Effector memory CD8-positive, alpha-beta T cell (primary cell): ENCODE measurements around the gene SOX5.
"Not testable (repeated sequence)": the region's sequence is repeated elsewhere in the genome, so short reads cannot be mapped to it uniquely, and the experiment has no call there.

Source experiments
- ATAC-seq: fragments of 150-1000 bp; cut with Tn5 transposase; replicated peaks from 2 replicates; pipeline ENCODE4 v1.10.0; 2021; ENCODE audit warnings: mild to moderate bottlenecking, moderate library complexity
- DNase-seq, 3 experiments: peaks; one replicate each; pipeline ENCODE4 v3.0.0; 2021
- H3K27ac Mint-ChIP-seq, 2 donors: one replicate each; pipeline ENCODE4 v1.8.0; 2022; ENCODE audit warnings: mild to moderate bottlenecking in 2 of 2, mixed read lengths in 2 of 2, moderate library complexity in 2 of 2
- H3K27me3 Mint-ChIP-seq, 2 donors: one replicate each; pipeline ENCODE4 v1.8.0; 2022; ENCODE audit warnings: mixed read lengths in 2 of 2
- H3K36me3 Mint-ChIP-seq: one replicate; pipeline ENCODE4 v1.8.0; 2022; ENCODE audit warnings: mild to moderate bottlenecking, moderate library complexity, mixed read lengths; ENCODE audit not compliant: insufficient read depth
- H3K4me1 Mint-ChIP-seq, 2 donors: one replicate each; pipeline ENCODE4 v1.8.0; 2022; ENCODE audit warnings: low read depth in 2 of 2, mixed read lengths in 2 of 2
- H3K4me3 Mint-ChIP-seq, 2 donors: one replicate each; pipeline ENCODE4 v1.8.0; 2022; ENCODE audit warnings: mild to moderate bottlenecking in 2 of 2, mixed read lengths in 2 of 2, moderate library complexity in 2 of 2
- H3K9me3 Mint-ChIP-seq, 2 donors: one replicate each; pipeline ENCODE4 v1.8.0; 2022; ENCODE audit warnings: mixed read lengths in 2 of 2

SOX5 gene

DNA sequence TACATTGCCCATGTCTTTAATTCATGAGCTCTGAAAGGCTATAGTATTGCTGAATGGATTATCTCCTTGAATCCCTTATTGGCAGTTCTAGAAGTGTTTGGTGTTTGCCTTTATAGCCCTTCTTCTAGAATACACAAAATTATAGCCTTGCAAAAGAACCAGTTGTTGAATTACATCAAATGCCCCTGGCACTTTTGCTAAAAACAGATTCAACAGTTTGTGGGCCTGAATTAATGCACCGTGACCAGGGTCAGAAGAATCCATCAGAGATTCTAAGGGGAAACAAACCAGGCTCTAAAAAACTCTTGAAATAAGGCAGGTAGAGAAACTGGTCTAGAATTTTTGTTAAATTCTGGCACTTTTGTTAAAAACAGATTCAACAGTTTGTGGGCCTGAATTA lies 197.8 kb downstream of the SOX5 start:
- H3K4me1 Mint-ChIP-seq, result no peaks in the 10 kb centered on the region
- peaks cover 11 to 17% of the 10 kb centered on the region in 2 donors for H3K9me3 Mint-ChIP-seq
- no peaks in the 10 kb centered on the region for H3K27me3 Mint-ChIP-seq
- H3K4me3 Mint-ChIP-seq, result no peak overlapping the region
- H3K36me3 Mint-ChIP-seq, result no peaks in the 10 kb centered on the region
- no peak for ATAC-seq
- DNase-seq, result no peak
- no peak overlapping the region for H3K27ac Mint-ChIP-seq

DNA sequence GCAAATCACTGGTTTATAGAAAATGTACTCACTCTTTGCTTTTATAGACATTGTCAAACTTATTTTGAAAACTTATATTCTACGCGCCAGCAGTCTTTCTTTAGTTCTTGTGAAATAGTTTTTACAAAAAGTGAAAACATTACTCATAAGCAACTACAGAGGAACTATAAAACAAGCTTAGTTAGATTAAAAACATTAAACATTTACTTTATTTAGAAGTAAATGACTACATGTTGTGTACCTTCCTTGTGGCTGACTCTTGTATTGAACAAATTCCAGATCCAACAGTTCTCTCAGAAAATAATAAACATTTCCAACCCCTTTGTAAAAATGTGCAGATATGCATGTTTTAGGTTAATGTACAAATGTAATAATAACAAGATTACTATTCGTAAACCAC lies 198.5 kb downstream of the SOX5 start:
- Mint-ChIP-seq H3K9me3 (peaks cover 15 to 17% of the 10 kb centered on the region in 2 donors), H3K4me3 (no peak overlapping the region), H3K27me3 (no peaks in the 10 kb centered on the region), H3K27ac (no peak overlapping the region), H3K4me1 (no peaks in the 10 kb centered on the region), H3K36me3 (no peaks in the 10 kb centered on the region)
- no peak for ATAC-seq
- DNase-seq, result no peak

DNA sequence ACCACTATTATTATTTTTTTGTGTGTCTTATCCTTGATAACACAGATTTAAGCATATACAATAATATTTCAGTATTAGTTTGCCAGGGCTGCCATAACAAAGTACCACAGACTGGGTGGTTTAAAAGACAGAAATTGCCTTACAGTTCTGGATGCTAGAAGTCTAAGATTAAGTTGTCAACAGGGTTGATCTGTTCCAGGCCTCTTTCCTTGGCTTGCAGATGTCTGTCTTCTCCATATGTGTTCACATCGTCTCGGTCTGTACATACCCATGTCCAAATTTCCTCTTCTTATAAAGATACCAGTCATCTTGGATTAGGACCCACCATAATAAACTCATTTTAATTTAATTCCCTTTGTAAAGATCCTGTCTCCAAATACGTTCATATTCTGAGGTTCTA lies 204.8 kb downstream of the SOX5 start:
- Mint-ChIP-seq H3K4me3 (no peak overlapping the region), H3K9me3 (peaks cover 12 to 32% of the 10 kb centered on the region in 2 donors), H3K27me3 (no peaks in the 10 kb centered on the region), H3K36me3 (no peaks in the 10 kb centered on the region), H3K27ac (no peak overlapping the region), H3K4me1 (no peaks in the 10 kb centered on the region)
- no peak for ATAC-seq
- no peak for DNase-seq

DNA sequence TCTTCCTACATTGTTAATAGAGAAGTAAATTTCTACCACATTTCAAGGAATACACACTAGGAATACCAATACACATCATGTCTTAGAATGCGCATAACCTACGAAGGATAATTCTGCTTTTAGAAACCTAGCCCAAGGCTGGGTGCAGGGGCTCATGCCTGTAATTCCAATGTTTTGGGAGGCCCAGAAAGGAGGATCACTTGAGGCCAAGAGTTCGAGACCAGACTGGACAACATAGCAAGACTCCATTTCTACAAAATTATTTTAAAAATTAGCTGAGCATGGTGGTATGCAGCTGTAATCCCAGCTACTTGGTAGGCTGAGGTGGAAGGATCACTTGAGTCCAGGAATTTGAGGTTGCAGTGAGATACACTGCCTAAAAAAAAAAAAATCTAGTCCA lies 206.9 kb downstream of the SOX5 start:
- H3K27me3 Mint-ChIP-seq, result no peaks in the 10 kb centered on the region
- no peaks in the 10 kb centered on the region for H3K36me3 Mint-ChIP-seq

DNA sequence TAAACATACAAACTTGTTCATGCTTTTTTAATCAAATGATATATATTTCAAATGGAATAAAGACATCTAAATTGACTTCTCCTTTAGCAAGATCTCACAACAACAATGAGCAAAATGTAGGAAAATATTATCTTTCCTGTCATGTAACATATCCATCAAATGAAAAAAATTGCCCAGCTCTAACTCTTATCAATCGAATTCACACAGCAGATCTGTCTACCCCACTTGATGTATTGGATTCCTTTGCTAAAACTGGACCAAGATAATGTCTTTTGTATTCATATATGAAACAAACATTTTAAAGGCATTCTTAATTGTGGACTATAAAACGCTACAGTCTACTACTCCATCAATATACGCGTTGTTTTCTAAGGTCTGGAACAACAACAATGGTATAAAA lies 218.0 kb downstream of the SOX5 start:
- ATAC-seq, result no peak
- H3K36me3 Mint-ChIP-seq, result no peaks in the 10 kb centered on the region
- no peak overlapping the region for H3K27ac Mint-ChIP-seq

More for the DNA sequence above, 206.9 kb downstream of the SOX5 start:
- ATAC-seq (no peak), DNase-seq (no peak)
- Mint-ChIP-seq H3K27ac (no peak overlapping the region), H3K4me1 (no peaks in the 10 kb centered on the region), H3K9me3 (peaks cover 15 to 43% of the 10 kb centered on the region in 2 donors), H3K4me3 (no peak overlapping the region)

DNA sequence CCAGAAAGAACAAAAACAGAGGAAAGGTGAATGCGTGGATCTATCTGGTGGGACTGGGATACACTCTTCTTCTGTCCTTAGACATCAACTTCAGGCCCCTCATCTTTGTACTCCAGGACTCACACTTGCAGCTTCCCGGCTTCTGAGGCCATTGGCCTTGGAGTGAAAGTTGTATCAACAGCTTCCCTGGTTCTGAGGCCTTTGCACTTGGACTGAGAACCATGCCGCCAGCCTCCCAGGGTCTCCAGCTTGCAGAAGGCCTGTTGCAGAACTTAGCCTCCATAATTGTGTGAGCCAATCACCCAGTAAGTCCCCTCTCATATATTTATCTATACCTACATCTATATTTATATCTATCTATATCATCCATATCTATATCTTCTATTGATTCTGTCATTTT lies 218.4 kb downstream of the SOX5 start:
- Mint-ChIP-seq H3K36me3 (no peaks in the 10 kb centered on the region), H3K4me1 (no peaks in the 10 kb centered on the region), H3K9me3 (peaks cover 5 to 14% of the 10 kb centered on the region in 2 donors), H3K27me3 (no peaks in the 10 kb centered on the region), H3K4me3 (no peak overlapping the region), H3K27ac (no peak overlapping the region)
- ATAC-seq (no peak), DNase-seq (no peak)

More for the DNA sequence above, 218.0 kb downstream of the SOX5 start:
- DNase-seq, result no peak
- Mint-ChIP-seq H3K4me1 (no peaks in the 10 kb centered on the region), H3K9me3 (peaks cover 5 to 14% of the 10 kb centered on the region in 2 donors), H3K27me3 (no peaks in the 10 kb centered on the region), H3K4me3 (no peak overlapping the region)

DNA sequence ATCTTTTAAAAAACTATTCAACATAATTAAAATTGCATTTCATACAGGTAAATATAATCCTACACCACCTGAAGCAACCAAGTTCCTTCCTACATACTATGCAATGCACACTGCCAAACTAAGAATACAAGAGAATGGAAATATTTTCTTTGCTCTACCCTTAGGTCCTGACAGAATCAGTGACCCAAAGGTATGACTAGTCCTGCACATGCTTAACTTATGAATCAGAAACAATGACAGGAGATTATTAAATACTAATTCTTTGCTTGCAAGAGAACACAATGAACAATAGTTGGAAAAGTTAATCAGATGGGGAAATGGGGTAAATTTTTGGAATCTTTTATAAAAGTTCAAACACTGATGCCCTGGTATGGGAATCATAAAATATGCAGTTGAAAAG lies 220.1 kb downstream of the SOX5 start:
- H3K4me1 Mint-ChIP-seq, result no peaks in the 10 kb centered on the region
- H3K27ac Mint-ChIP-seq, result no peak overlapping the region
- ATAC-seq (no peak), DNase-seq (no peak)
- H3K36me3 Mint-ChIP-seq, result no peaks in the 10 kb centered on the region
- no peak overlapping the region for H3K4me3 Mint-ChIP-seq
- H3K9me3 Mint-ChIP-seq, result peaks cover 8 to 10% of the 10 kb centered on the region in 2 donors
- no peaks in the 10 kb centered on the region for H3K27me3 Mint-ChIP-seq

DNA sequence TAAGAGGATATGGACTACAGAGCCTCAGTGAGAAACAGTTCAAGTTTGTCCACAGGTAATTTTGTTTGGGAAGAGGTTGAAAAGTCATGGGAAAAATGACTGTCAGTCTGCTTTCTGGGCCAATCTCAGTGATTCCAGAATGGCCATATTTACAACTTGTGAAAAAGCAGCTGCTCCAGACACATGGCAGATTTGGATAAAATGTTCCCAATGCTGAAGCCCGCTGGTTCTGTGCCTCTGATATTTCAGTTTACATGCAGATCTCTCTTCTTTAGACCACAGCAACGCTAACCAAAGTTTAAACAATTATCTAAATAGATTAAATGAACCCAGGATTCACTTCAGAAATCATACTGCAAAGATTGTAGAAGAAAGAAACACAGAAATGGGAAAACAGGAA lies 222.8 kb downstream of the SOX5 start:
- no peaks in the 10 kb centered on the region for H3K27me3 Mint-ChIP-seq
- H3K36me3 Mint-ChIP-seq, result no peaks in the 10 kb centered on the region
- no peak for DNase-seq
- no peak overlapping the region for H3K27ac Mint-ChIP-seq
- peaks cover 7 to 12% of the 10 kb centered on the region in 2 donors for H3K9me3 Mint-ChIP-seq
- no peak for ATAC-seq
- H3K4me3 Mint-ChIP-seq, result no peak overlapping the region
- H3K4me1 Mint-ChIP-seq, result no peaks in the 10 kb centered on the region

DNA sequence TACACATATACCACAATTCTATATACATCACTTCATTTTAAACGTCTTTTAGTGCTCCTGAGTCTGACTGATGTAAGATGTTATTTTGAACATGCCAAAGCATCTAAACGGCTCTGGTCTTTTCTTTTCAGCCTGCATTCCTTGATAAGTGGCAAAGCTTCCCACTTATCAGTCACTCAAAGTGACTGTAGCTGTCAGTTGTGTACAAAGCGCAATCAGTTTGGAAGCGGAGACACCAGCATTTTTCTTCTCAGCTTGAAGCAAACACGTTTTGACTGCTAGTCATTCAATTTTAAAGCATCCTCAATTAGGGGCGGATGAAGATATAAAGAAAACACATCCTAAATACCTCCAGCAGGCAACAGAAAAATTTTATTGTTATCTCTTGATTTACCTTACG lies 226.8 kb downstream of the SOX5 start:
- no peak for DNase-seq
- H3K27me3 Mint-ChIP-seq, result no peaks in the 10 kb centered on the region
- no peak for ATAC-seq
- no peaks in the 10 kb centered on the region for H3K4me1 Mint-ChIP-seq
- peaks cover 7 to 10% of the 10 kb centered on the region in 2 donors for H3K9me3 Mint-ChIP-seq
- H3K36me3 Mint-ChIP-seq, result no peaks in the 10 kb centered on the region
- H3K4me3 Mint-ChIP-seq, result no peak overlapping the region
- no peak overlapping the region for H3K27ac Mint-ChIP-seq

DNA sequence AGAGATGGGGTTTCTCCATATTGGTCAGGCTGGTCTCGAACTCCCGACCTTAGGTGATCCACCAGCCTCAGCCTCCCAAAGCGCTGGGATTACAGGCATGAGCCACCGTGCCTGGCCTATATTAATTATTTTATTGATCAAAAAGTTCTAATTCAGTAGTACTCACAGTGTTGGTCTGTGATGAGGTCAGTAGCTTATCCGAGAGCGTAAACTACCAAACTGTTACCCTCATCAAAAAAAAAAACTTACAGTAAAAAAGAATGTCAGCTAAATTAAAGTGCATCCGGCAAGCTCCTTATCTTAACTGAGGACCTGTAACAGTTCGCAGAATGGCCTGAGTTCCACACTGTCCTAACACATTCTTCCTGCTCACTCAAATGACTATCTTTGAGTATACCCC lies 228.2 kb downstream of the SOX5 start:
- Mint-ChIP-seq H3K27ac (no peak overlapping the region), H3K36me3 (no peaks in the 10 kb centered on the region), H3K4me1 (no peaks in the 10 kb centered on the region), H3K27me3 (no peaks in the 10 kb centered on the region), H3K9me3 (peaks cover 10 to 13% of the 10 kb centered on the region in 2 donors), H3K4me3 (no peak overlapping the region)
- no peak for ATAC-seq
- no peak for DNase-seq

DNA sequence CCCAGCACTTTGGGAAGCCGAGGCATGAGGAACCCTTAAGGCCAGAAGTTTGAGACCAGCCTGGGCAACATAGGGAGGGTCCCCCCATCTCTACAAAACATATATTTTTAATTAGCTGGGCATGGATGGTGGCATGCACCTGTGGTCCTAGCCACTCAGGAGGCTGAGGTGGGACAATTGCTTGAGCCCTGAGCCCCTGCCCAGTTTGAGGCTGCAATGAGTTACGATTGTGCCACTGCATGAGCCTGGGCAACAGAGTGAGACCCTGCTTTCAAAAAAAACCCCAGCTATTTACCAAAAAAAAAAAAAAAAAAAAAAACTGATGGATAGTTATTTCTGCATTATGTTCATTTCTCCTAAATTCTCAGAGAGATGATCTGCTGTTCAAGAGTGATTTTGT lies 230.0 kb downstream of the SOX5 start:
- Mint-ChIP-seq H3K27ac (no peak overlapping the region), H3K36me3 (no peaks in the 10 kb centered on the region), H3K4me3 (no peak overlapping the region), H3K27me3 (no peaks in the 10 kb centered on the region), H3K9me3 (peaks cover 3 to 6% of the 10 kb centered on the region in 2 donors), H3K4me1 (no peaks in the 10 kb centered on the region)
- DNase-seq (no peak), ATAC-seq (no peak)

DNA sequence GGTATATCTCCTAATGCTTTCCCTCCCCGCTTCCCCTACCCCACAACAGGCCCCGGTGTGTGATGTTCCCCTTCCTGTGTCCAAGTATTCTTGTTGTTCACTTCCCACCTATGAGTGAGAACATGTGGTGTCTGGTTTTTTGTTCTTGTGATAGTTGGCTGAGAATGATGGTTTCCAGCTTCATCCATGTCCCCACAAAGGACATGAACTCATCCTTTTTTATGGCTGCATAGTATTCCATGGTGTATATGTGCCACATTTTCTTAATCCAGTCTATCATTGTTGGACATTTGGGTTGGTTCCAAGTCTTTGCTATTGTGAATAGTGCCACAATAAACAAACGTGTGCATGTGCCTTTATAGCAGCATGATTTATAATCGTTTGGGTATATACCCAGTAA lies 239.1 kb downstream of the SOX5 start:
- not testable (repeated sequence) for H3K27ac Mint-ChIP-seq, H3K27me3 Mint-ChIP-seq, H3K4me3 Mint-ChIP-seq, H3K36me3 Mint-ChIP-seq, ATAC-seq, DNase-seq, H3K9me3 Mint-ChIP-seq, H3K4me1 Mint-ChIP-seq

DNA sequence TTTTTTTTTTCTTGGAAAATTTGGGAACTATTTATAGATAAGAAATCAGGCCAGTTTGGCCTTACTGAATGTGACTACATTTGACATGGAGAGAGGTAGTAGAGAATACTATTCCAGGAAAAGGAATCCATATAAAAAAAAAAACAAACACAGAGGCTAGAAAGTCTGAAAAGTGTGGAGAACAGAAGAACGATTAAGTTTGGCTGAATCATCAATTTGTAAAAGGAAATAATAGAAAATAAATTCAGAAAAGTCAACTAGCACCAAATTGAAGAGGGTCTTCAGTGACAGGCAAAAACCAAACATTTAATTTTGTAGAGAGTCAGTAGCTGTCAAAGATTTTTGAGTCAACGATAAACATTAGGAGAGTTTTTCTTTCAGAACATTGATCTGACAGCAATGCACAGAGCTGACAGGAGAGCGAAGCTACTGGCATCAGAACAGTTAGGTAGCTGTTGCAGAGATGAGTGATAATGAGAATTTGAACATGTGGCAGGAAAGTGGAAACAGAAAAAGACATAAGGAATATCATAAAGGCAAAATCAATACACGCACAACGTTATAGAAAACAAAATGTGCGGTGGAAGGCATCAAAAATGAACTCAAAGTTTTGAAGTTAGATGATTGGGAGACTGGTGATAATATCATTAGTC lies 241.2 kb downstream of the SOX5 start:
- H3K27me3 Mint-ChIP-seq, result no peaks in the 10 kb centered on the region
- DNase-seq, result no peak
- no peak overlapping the region for H3K4me3 Mint-ChIP-seq
- H3K4me1 Mint-ChIP-seq, result no peaks in the 10 kb centered on the region
- H3K9me3 Mint-ChIP-seq, result peaks cover 3 to 8% of the 10 kb centered on the region in 2 donors
- no peak overlapping the region for H3K27ac Mint-ChIP-seq
- no peaks in the 10 kb centered on the region for H3K36me3 Mint-ChIP-seq
- no peak for ATAC-seq

DNA sequence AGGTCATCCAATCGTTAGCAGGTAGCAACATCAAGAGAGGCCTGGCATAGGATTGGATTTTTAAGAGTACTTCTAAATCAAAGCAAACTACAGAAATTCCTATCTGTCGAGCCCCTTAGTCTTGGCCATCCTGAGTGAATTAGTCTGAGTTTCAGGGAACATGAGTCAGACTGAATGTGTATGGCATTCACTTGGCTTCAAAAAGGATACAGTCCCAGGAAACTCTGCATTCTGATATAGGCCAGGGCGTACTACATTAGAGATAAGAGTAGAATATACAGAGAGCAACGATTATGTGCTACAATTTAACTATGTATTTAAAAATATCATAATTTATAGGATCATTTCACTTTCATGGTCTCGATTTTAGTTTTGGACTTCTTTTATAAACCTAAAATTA lies 242.2 kb downstream of the SOX5 start:
- DNase-seq, result no peak

More for the DNA sequence above, 242.2 kb downstream of the SOX5 start:
- Mint-ChIP-seq H3K27me3 (no peaks in the 10 kb centered on the region), H3K36me3 (no peaks in the 10 kb centered on the region), H3K27ac (no peak overlapping the region), H3K9me3 (peaks cover 1 to 8% of the 10 kb centered on the region in 2 donors), H3K4me3 (no peak overlapping the region), H3K4me1 (no peaks in the 10 kb centered on the region)
- no peak for ATAC-seq
